Measurements from ENCODE around the gene GRB2. TPM values are rescaled to one million over a fixed set of nuclear protein-coding genes. Genes with fewer than 3 reads are reported as not detected.

The GRB2 gene
- total and polyA plus RNA-seq, 10 of the 15 experiments (the other 5 are each of a cell fraction or from before 2014, with no cell fraction given) = 113 to 268 (median 158) TPM

GRCh38 chr17:75433218-75433783 is 27.8 kb upstream of the GRB2 start:
- no TSS peak for BruUV-seq (replicated peaks)
- Histone ChIP-seq H3K27me3 (replicated peaks in 1 of 2; ENCODE audit: control insufficient read depth in 2 of 2, insufficient read depth in 2 of 2, low read length in 1 of 2) (no peaks in the 10 kb centered on the region; a peak in 1 of 4 replicates), H3K9me3 (replicated peaks; ENCODE audit: control insufficient read depth, insufficient read depth, low read length) (no peaks in the 10 kb centered on the region), H3K4me1 (ENCODE audit: control insufficient read depth, insufficient read depth, low read length) (no peaks in the 10 kb centered on the region), H4K20me1 (ENCODE audit: control insufficient read depth, insufficient read depth) (no peaks in the 10 kb centered on the region), H2AFZ (ENCODE audit: control insufficient read depth, low read depth, low read length) (no peak overlapping the region), H3K36me3 (ENCODE audit: control insufficient read depth in 2 of 2, insufficient read depth in 2 of 2, low read length in 1 of 2) (no peaks in the 10 kb centered on the region), H3K79me2 (ENCODE audit: control insufficient read depth, insufficient read depth, low read length) (no peaks in the 10 kb centered on the region), H3K9ac (ENCODE audit: control insufficient read depth, insufficient read depth, low read length) (no peak overlapping the region), H3K4me2 (ENCODE audit: control insufficient read depth, insufficient read depth) (no peak overlapping the region), H3K27ac (ENCODE audit: control insufficient read depth, insufficient read depth) (no peak overlapping the region), H3K4me3 (no peak overlapping the region)
- WGBS (ENCODE audit: insufficient coverage, insufficient replicate concordance, low lambda C conversion rate, missing lambda C conversion rate) = 59% methylated on average over 5 of the region's 6 CpGs
- in situ Hi-C loops (cut with MboI) = no loop called here
- CTCF ChIA-PET = interaction anchor here (0.6 to 1.5 kb wide), 4 partner anchors 33 to 320 kb away, joined by 3 to 4 read pairs (median 3); partner anchors contain the start of gene SLC25A19
- no peak for FAIRE-seq
- intact Hi-C loops (cut with micrococcal nuclease; ENCODE audit: unreplicated experiment) = no loop called here
- POLR2A ChIA-PET = interaction anchor here (0.6 kb wide), 2 partner anchors 15 to 436 kb away, joined by 3 read pairs; no protein-coding TSS in a partner anchor
- RAD21 ChIA-PET (ENCODE audit: unreplicated experiment) = interaction anchor here (1.1 to 1.3 kb wide), 2 partner anchors 10 to 11 kb away, joined by 3 to 4 read pairs; no protein-coding TSS in a partner anchor
- DNase-seq (ENCODE audit: low read depth, low spot score) = no peak
- SMC1A ChIA-PET (ENCODE audit: uncharacterized antibody, unreplicated experiment) = interaction anchor here (1.4 kb wide), 1 partner anchor 27 kb away, joined by 6 read pairs; no protein-coding TSS in a partner anchor
- no peak for ATAC-seq
- TF ChIP-seq HDGF (IDR thresholded peaks at IDR 0.05) = no peak
- TF ChIP-seq FOXK2 (IDR thresholded peaks at IDR 0.05) = no peak
- no peak for TF ChIP-seq NBN (IDR thresholded peaks at IDR 0.05)
- no peak for TF ChIP-seq E4F1 (IDR thresholded peaks at IDR 0.05; ENCODE audit: borderline replicate concordance, partially characterized antibody)
- TF ChIP-seq RELB (IDR thresholded peaks at IDR 0.05; ENCODE audit: low read depth) = no peak
- TF ChIP-seq IKZF1 (conservative IDR thresholded peaks at IDR 0.05) = no peak
- no peak for TF ChIP-seq ZNF217 (IDR thresholded peaks at IDR 0.05)
- no peak for TF ChIP-seq MYC (IDR thresholded peaks at IDR 0.05; ENCODE audit: insufficient read depth, insufficient read length, insufficient replicate concordance, low read length, severe bottlenecking)
- TF ChIP-seq HSF1 (IDR thresholded peaks at IDR 0.05; ENCODE audit: low read depth, low read length) = no peak
- TF ChIP-seq TCF3 (IDR thresholded peaks at IDR 0.05; ENCODE audit: borderline replicate concordance, insufficient read depth, low read depth, low read length) = no peak
- no peak for TF ChIP-seq SP1 (IDR thresholded peaks at IDR 0.05; ENCODE audit: low read depth, low read length)
- no peak for TF ChIP-seq ESRRA (IDR thresholded peaks at IDR 0.05; ENCODE audit: low read length)
- no peak for TF ChIP-seq E2F8 (IDR thresholded peaks at IDR 0.05; ENCODE audit: low read depth, partially characterized antibody)
- TF ChIP-seq USF2 (IDR thresholded peaks at IDR 0.05; ENCODE audit: borderline replicate concordance, low read depth, low read length) = no peak
- no peak for TF ChIP-seq STAT1 (conservative IDR thresholded peaks at IDR 0.05)

Measured in GM12878 (cell line).